Caco-2 (cell line): ENCODE measurements around the gene RNF126. TPM values are rescaled to one million over a fixed set of nuclear protein-coding genes. Genes with fewer than 3 reads are reported as not detected.

Experiments used
- BruUV-seq: library from RNA; stranded (reverse); fragments of 400-500 nt; replicated peaks from 2 replicates; lab custom pipeline; 2021; lab: Mats Ljungman, UMichigan
- CTCF ChIA-PET: fragments of 300-600 bp; sonication (Branson Sonifier 250); formaldehyde crosslinking; loops from one replicate; lab custom pipeline; 2022; ENCODE audit warnings: antibody characterized with exemption; lab: Charles Lee
- POLR2A ChIA-PET: fragments of 300-600 bp; sonication (Branson Sonifier 250); formaldehyde crosslinking; loops from one replicate; lab custom pipeline; 2022; ENCODE audit warnings: antibody characterized with exemption; lab: Charles Lee
- DNase-seq, 2 experiments: peaks; one replicate each; pipeline versions ENCODE4 v3.0.0 to v3.0.0-alpha.2; 2020 to 2022
- H3K27me3 ChIP-seq: replicated peaks from 2 replicates; pipeline ENCODE4 v1.6.0; 2011; ENCODE audit warnings: low read length; ENCODE audit not compliant: control insufficient read depth, insufficient read depth
- H3K36me3 ChIP-seq: 2 replicates; pipeline ENCODE4 v1.5.1; 2011; ENCODE audit warnings: low read length; ENCODE audit not compliant: control insufficient read depth, insufficient read depth
- H3K4me1 ChIP-seq: fragments of 250-450 bp; sonication (Bioruptor Pico); 2 replicates; pipeline ENCODE4 v1.5.1; 2020; ENCODE audit warnings: mild to moderate bottlenecking
- H3K4me3 ChIP-seq: 2 replicates; pipeline ENCODE4 v1.5.1; 2011; ENCODE audit warnings: low read depth, mild to moderate bottlenecking, control low read depth, low read length
- H3K9me3 ChIP-seq: fragments of 250-450 bp; sonication (Bioruptor Pico); 2 replicates; pipeline ENCODE4 v1.5.1; 2020; ENCODE audit warnings: mild to moderate bottlenecking, moderate library complexity
- H3K27ac Mint-ChIP-seq: one replicate; pipeline ENCODE4 v1.8.0; 2022; ENCODE audit warnings: mixed read lengths; ENCODE audit not compliant: unreplicated experiment
- H3K27me3 Mint-ChIP-seq: one replicate; pipeline ENCODE4 v1.8.0; 2022; ENCODE audit warnings: mixed read lengths; ENCODE audit not compliant: insufficient read depth, unreplicated experiment
- H3K36me3 Mint-ChIP-seq: one replicate; pipeline ENCODE4 v1.8.0; 2022; ENCODE audit warnings: mild to moderate bottlenecking, mixed read lengths; ENCODE audit not compliant: insufficient read depth, unreplicated experiment
- H3K4me1 Mint-ChIP-seq: one replicate; pipeline ENCODE4 v1.8.0; 2022; ENCODE audit warnings: low read depth, mixed read lengths; ENCODE audit not compliant: unreplicated experiment
- H3K4me3 Mint-ChIP-seq: one replicate; pipeline ENCODE4 v1.8.0; 2022; ENCODE audit warnings: mild to moderate bottlenecking, moderate library complexity, mixed read lengths; ENCODE audit not compliant: unreplicated experiment
- H3K9me3 Mint-ChIP-seq: one replicate; pipeline ENCODE4 v1.8.0; 2022; ENCODE audit warnings: mixed read lengths; ENCODE audit not compliant: unreplicated experiment
- intact Hi-C: fragments of 100-400 bp; cut with micrococcal nuclease; formaldehyde crosslinking; loops from one replicate; pipeline ENCODE4 v1.10.0; 2022; ENCODE audit not compliant: unreplicated experiment
- total RNA-seq: library from RNA; stranded (reverse); gene quantifications from 2 replicates; pipeline ENCODE4 v1.2.3, GENCODE V29; 2022
- TF ChIP-seq, protein P1 (sequence below), 2 experiments: fragments of 200-600 bp in 1 of 2; IDR thresholded peaks; 1 replicate in 1 of 2; 2 replicates in 1 of 2; pipeline versions ENCODE4 v1.5.1 to v1.8.0; 2011 to 2022; ENCODE audit warnings: antibody characterized with exemption in 1 of 2, control low read depth in 1 of 2, inconsistent platforms in 1 of 2, low read depth in 1 of 2, low read length in 1 of 2, mild to moderate bottlenecking in 1 of 2, moderate library complexity in 1 of 2; ENCODE audit not compliant: insufficient read depth in 1 of 2, severe bottlenecking in 1 of 2, unreplicated experiment in 1 of 2

The RNF126 gene
- total RNA-seq, 1 experiment from 2014 or later: 74.6 TPM

GRCh38 chr19:653425-653824 lies 9.6 kb downstream of the RNF126 start:
- Mint-ChIP-seq H3K27me3 (no peaks in the 10 kb centered on the region), H3K27ac (no peak overlapping the region), H3K36me3 (peaks cover 72% of the 10 kb centered on the region), H3K4me1 (no peaks in the 10 kb centered on the region), H3K4me3 (no peak overlapping the region), H3K9me3 (no peaks in the 10 kb centered on the region)
- Histone ChIP-seq H3K36me3 (peaks cover 2% of the 10 kb centered on the region), H3K27me3 (no peaks in the 10 kb centered on the region), H3K9me3 (no peaks in the 10 kb centered on the region), H3K4me1 (no peaks in the 10 kb centered on the region), H3K4me3 (no peak overlapping the region)
- TF ChIP-seq, protein P1, sequence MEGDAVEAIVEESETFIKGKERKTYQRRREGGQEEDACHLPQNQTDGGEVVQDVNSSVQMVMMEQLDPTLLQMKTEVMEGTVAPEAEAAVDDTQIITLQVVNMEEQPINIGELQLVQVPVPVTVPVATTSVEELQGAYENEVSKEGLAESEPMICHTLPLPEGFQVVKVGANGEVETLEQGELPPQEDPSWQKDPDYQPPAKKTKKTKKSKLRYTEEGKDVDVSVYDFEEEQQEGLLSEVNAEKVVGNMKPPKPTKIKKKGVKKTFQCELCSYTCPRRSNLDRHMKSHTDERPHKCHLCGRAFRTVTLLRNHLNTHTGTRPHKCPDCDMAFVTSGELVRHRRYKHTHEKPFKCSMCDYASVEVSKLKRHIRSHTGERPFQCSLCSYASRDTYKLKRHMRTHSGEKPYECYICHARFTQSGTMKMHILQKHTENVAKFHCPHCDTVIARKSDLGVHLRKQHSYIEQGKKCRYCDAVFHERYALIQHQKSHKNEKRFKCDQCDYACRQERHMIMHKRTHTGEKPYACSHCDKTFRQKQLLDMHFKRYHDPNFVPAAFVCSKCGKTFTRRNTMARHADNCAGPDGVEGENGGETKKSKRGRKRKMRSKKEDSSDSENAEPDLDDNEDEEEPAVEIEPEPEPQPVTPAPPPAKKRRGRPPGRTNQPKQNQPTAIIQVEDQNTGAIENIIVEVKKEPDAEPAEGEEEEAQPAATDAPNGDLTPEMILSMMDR (IDR thresholded peaks at IDR 0.05; ENCODE audit: insufficient read depth in 1 of 2, low read depth in 1 of 2, low read length in 1 of 2, severe bottlenecking in 1 of 2, unreplicated experiment in 1 of 2): no peak
- ChIA-PET POLR2A (no interaction called here), CTCF (no interaction called here)
- no peak for DNase-seq
- no TSS peak for BruUV-seq
- intact Hi-C loops: no loop called here

DNA sequence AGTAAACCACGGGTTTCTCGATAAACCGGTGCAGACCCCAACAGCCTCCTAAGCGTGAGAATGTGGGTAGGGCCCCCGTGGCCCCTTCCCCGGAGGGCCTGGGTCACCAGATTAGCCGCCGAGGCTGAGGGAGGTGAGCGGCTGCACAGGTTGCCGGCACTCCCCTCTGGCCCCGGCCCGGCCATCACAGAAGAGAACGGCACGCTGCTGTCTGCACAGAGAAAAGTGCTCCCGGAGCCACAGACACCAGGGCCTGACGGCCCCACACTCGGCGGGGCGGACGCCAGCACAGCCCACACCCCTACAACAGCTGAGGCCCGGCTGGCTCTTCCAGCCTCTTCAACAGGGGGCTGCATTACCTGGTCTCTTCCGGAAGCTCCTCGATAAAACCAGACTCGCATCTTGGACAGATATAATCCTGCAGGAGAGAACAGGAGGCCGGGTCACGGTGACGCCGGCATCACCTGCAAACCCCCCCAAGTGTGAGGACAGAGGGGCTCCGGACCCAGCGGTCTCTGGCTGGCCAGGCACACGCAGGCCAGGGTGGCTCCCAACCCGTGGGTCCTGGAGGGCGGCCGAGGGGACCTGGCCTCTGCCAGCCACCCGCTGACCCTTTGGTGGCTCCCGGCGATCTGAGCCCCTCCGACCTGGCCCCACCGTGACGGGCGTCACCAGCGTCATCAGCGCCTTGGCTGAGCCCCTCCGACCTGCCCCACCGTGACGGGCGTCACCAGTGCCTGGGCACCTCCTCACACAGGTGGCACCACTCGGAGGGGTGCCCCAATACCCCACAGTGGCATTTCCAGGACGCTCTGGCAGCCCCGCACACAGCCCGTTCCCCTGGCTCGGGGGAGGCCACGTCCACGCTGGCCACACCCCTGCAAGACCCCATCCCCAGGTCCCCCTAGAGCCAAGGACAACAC lies 10.3 kb downstream of the RNF126 start:
- no peaks in the 10 kb centered on the region for H3K4me1 ChIP-seq
- no peak for DNase-seq
- Mint-ChIP-seq H3K4me1 (no peaks in the 10 kb centered on the region), H3K9me3 (no peaks in the 10 kb centered on the region), H3K27ac (no peak overlapping the region), H3K4me3 (no peak overlapping the region), H3K27me3 (no peaks in the 10 kb centered on the region), H3K36me3 (peaks cover 66% of the 10 kb centered on the region)
- H3K36me3 ChIP-seq: peaks cover 2% of the 10 kb centered on the region
- intact Hi-C loops: no loop called here
- H3K9me3 ChIP-seq: no peaks in the 10 kb centered on the region
- H3K27me3 ChIP-seq: no peaks in the 10 kb centered on the region
- ChIA-PET POLR2A (no interaction called here), CTCF (no interaction called here)
- BruUV-seq: no TSS peak
- TF ChIP-seq, protein P1 (IDR thresholded peaks at IDR 0.05; ENCODE audit: insufficient read depth in 1 of 2, low read depth in 1 of 2, low read length in 1 of 2, severe bottlenecking in 1 of 2, unreplicated experiment in 1 of 2): no peak
- H3K4me3 ChIP-seq: no peak overlapping the region

GRCh38 chr19:651991-652390 lies 11.0 kb downstream of the RNF126 start:
- no peak overlapping the region for H3K27ac Mint-ChIP-seq
- intact Hi-C loops: no loop called here
- BruUV-seq: no TSS peak
- CTCF ChIA-PET: no interaction called here
- peaks cover 60% of the 10 kb centered on the region for H3K36me3 Mint-ChIP-seq
- Histone ChIP-seq H3K4me3 (no peak overlapping the region), H3K9me3 (no peaks in the 10 kb centered on the region), H3K36me3 (peaks cover 1% of the 10 kb centered on the region; the same call in 1 of the 2 replicates), H3K27me3 (no peaks in the 10 kb centered on the region), H3K4me1 (no peaks in the 10 kb centered on the region)
- POLR2A ChIA-PET: no interaction called here
- TF ChIP-seq, protein P1 (IDR thresholded peaks at IDR 0.05; ENCODE audit: insufficient read depth in 1 of 2, low read depth in 1 of 2, low read length in 1 of 2, severe bottlenecking in 1 of 2, unreplicated experiment in 1 of 2): no peak
- no peak overlapping the region for H3K4me3 Mint-ChIP-seq
- no peaks in the 10 kb centered on the region for H3K4me1 Mint-ChIP-seq
- no peaks in the 10 kb centered on the region for H3K9me3 Mint-ChIP-seq
- no peak for DNase-seq
- H3K27me3 Mint-ChIP-seq: no peaks in the 10 kb centered on the region
